CD14-positive monocyte (primary cell): ENCODE results near the gene APOL3. TPM values are rescaled to one million over a fixed set of nuclear protein-coding genes. Genes with fewer than 3 reads are reported as not detected.

Experiments used
- DNase-seq, 3 donors: peaks; one replicate each; pipeline ENCODE4 v3.0.0-alpha.2; 2011 to 2022
- H2AFZ ChIP-seq: 2 replicates; pipeline ENCODE4 v1.6.0; 2012; ENCODE audit warnings: mild to moderate bottlenecking, low read depth, low read length, inconsistent platforms; ENCODE audit not compliant: insufficient read depth, poor library complexity, severe bottlenecking
- H3K27ac ChIP-seq, 2 donors: 1 replicate in 1 of 2; 2 replicates in 1 of 2; pipeline ENCODE4 v1.5.1; 2012 to 2013; ENCODE audit warnings: low read length in 2 of 2, control low read depth in 1 of 2, inconsistent platforms in 1 of 2, low read depth in 1 of 2, mild to moderate bottlenecking in 1 of 2
- H3K27me3 ChIP-seq, 2 donors: one replicate each; pipeline versions ENCODE4 v1.6.0 to v1.6.1; 2011 to 2013; ENCODE audit warnings: low read length in 2 of 2; ENCODE audit not compliant: control insufficient read depth in 2 of 2, insufficient read depth in 2 of 2
- H3K36me3 ChIP-seq, 2 donors: replicated peaks in 1 of 2; 1 replicate in 1 of 2; 2 replicates in 1 of 2; pipeline versions ENCODE4 v1.5.1 to v1.6.1; 2012 to 2013; ENCODE audit warnings: low read length in 2 of 2, control low read depth in 1 of 2, inconsistent platforms in 1 of 2, mild to moderate bottlenecking in 1 of 2; ENCODE audit not compliant: insufficient read depth in 2 of 2, control insufficient read depth in 1 of 2
- H3K4me1 ChIP-seq, 2 donors: 1 replicate in 1 of 2; 2 replicates in 1 of 2; pipeline versions ENCODE4 v1.5.1 to v1.6.1; 2012 to 2013; ENCODE audit warnings: low read length in 2 of 2, control low read depth in 1 of 2, inconsistent platforms in 1 of 2, mild to moderate bottlenecking in 1 of 2, moderate library complexity in 1 of 2; ENCODE audit not compliant: insufficient read depth in 2 of 2, control insufficient read depth in 1 of 2
- H3K4me2 ChIP-seq: replicated peaks from 2 replicates; pipeline ENCODE3; 2012; ENCODE audit warnings: low read length, moderate library complexity, mild to moderate bottlenecking; ENCODE audit not compliant: poor library complexity, severe bottlenecking; ENCODE audit errors: extremely low read depth
- H3K4me3 ChIP-seq, 3 experiments: fragments of 200-600 bp in 1 of 3; sonication (generic) in 1 of 3; replicated peaks in 1 of 3; 1 replicate in 2 of 3; 2 replicates in 1 of 3; pipeline ENCODE4 v1.5.1; 2011 to 2013; ENCODE audit warnings: low read length in 3 of 3, mild to moderate bottlenecking in 3 of 3, control low read depth in 2 of 3, low read depth in 2 of 3, inconsistent platforms in 1 of 3, moderate library complexity in 1 of 3
- H3K79me2 ChIP-seq: 2 replicates; pipeline ENCODE4 v1.6.0; 2012; ENCODE audit warnings: mild to moderate bottlenecking, control low read depth, inconsistent platforms, low read length, moderate library complexity; ENCODE audit not compliant: insufficient read depth
- H3K9ac ChIP-seq: 2 replicates; pipeline ENCODE4 v1.6.0; 2017; ENCODE audit warnings: low read length, mild to moderate bottlenecking; ENCODE audit not compliant: insufficient read depth, poor library complexity, severe bottlenecking
- H3K9me3 ChIP-seq, 2 donors: replicated peaks in 1 of 2; 1 replicate in 1 of 2; 2 replicates in 1 of 2; pipeline versions ENCODE4 v1.5.1 to v1.6.1; 2012 to 2013; ENCODE audit warnings: low read length in 2 of 2, control low read depth in 1 of 2; ENCODE audit not compliant: control insufficient read depth in 1 of 2, insufficient read depth in 1 of 2
- H4K20me1 ChIP-seq: 2 replicates; pipeline ENCODE4 v1.6.0; 2012; ENCODE audit warnings: mild to moderate bottlenecking, low read length, control low read depth, moderate library complexity; ENCODE audit not compliant: insufficient read depth
- H3K27ac Mint-ChIP-seq, 7 donors: one replicate each; pipeline ENCODE4 v1.8.0; 2020; ENCODE audit warnings: mild to moderate bottlenecking in 7 of 7, mixed read lengths in 7 of 7, moderate library complexity in 6 of 7, inconsistent platforms in 2 of 7
- H3K27me3 Mint-ChIP-seq, 3 donors: one replicate each; pipeline ENCODE4 v1.8.0; 2021 to 2022; ENCODE audit warnings: low read depth in 3 of 3, mild to moderate bottlenecking in 3 of 3, mixed read lengths in 3 of 3, moderate library complexity in 3 of 3, inconsistent platforms in 1 of 3
- H3K36me3 Mint-ChIP-seq, 2 donors: one replicate each; pipeline ENCODE4 v1.8.0; 2020; ENCODE audit warnings: mixed read lengths in 2 of 2, inconsistent platforms in 1 of 2, mild to moderate bottlenecking in 1 of 2
- H3K4me1 Mint-ChIP-seq: one replicate; pipeline ENCODE4 v1.8.0; 2020; ENCODE audit warnings: mild to moderate bottlenecking, mixed read lengths
- H3K4me3 Mint-ChIP-seq, 2 donors: one replicate each; pipeline ENCODE4 v1.8.0; 2020; ENCODE audit warnings: mild to moderate bottlenecking in 2 of 2, mixed read lengths in 2 of 2, moderate library complexity in 1 of 2
- H3K9me3 Mint-ChIP-seq, 7 donors: one replicate each; pipeline ENCODE4 v1.8.0; 2020 to 2022; ENCODE audit warnings: mixed read lengths in 7 of 7, mild to moderate bottlenecking in 6 of 7, moderate library complexity in 6 of 7, inconsistent platforms in 2 of 7
- CTCF ChIP-seq: fragments of 200-600 bp; IDR thresholded peaks from one replicate; pipeline ENCODE4 v1.8.0; 2022; ENCODE audit warnings: antibody characterized with exemption, mild to moderate bottlenecking
- WGBS: methylation state at CpG from one replicate; pipeline ENCODE4 v1.1.5; 2013; ENCODE audit warnings: missing lambda C conversion rate; ENCODE audit not compliant: insufficient coverage; 5-methylcytosine and 5-hydroxymethylcytosine counted together
- intact Hi-C, 2 donors: fragments of 100-400 bp; cut with micrococcal nuclease; formaldehyde crosslinking; loops; one replicate each; pipeline versions ENCODE4 v1.15.0 to v1.15.1; 2023
- polyA plus RNA-seq, 3 donors: library from polyadenylated mRNA; depleted of rRNA in 1 of 3; unstranded in 2 of 3; stranded (reverse) in 1 of 3; fragments of 300-500 nt in 2 of 3; fragments of >200 nt in 1 of 3; fragmentation: Illumina TruSeq in 2 of 3; gene quantifications; 1 replicate in 2 of 3; 2 replicates in 1 of 3; pipeline ENCODE4 v1.2.3, GENCODE V29; 2012 to 2021

Gene APOL3
- polyA plus RNA-seq, 3 donors: 39.9 to 97.0 (median 61.3) TPM

GRCh38 chr22:36165141-36165540, 4.6 kb upstream of the APOL3 start:
- Histone ChIP-seq H3K4me2 (peak overlapping the region; percentile 65), H3K9me3 (peaks cover 0 to 5% of the 10 kb centered on the region in 2 donors), H3K27ac (peak overlapping the region; percentile 71 to 97), H3K4me1 (peaks cover 70 to 72% of the 10 kb centered on the region in 2 donors), H4K20me1 (no peaks in the 10 kb centered on the region), H2AFZ (no peak overlapping the region), H3K79me2 (peaks cover 18% of the 10 kb centered on the region), H3K4me3 (peak overlapping the region in 1 of 3 experiments; percentile 62), H3K9ac (peak overlapping the region; percentile 23), H3K36me3 (no peaks in the 10 kb centered on the region), H3K27me3 (no peaks in the 10 kb centered on the region)
- Mint-ChIP-seq H3K36me3 (peaks cover 0 to 3% of the 10 kb centered on the region in 2 donors), H3K4me1 (peaks cover 75% of the 10 kb centered on the region), H3K27me3 (no peaks in the 10 kb centered on the region), H3K9me3 (peaks cover 0 to 5% (median 2%) of the 10 kb centered on the region in 7 donors), H3K27ac (peak overlapping the region; percentile 91 to 99 (median 97)), H3K4me3 (peak overlapping the region in 1 of 2 donors; percentile 73)
- TF ChIP-seq CTCF: no peak
- DNase-seq: no peak
- intact Hi-C loops: no loop called here
- no CpG with 5 or more reads among the region's 2 CpGs for WGBS

- intact Hi-C loops: no loop called here
- H3K4me3 Mint-ChIP-seq: peak overlapping the region; percentile 58 to 84
- Histone ChIP-seq H3K4me3 (peak overlapping the region in 2 of 3 experiments; percentile 19 to 62), H3K27ac (peak overlapping the region; percentile 71 to 97), H2AFZ (no peak overlapping the region), H3K36me3 (no peaks in the 10 kb centered on the region), H3K4me1 (peaks cover 75 to 77% of the 10 kb centered on the region in 2 donors), H3K27me3 (no peaks in the 10 kb centered on the region), H3K79me2 (peaks cover 23% of the 10 kb centered on the region), H3K9me3 (peaks cover 0 to 5% of the 10 kb centered on the region in 2 donors), H3K9ac (peak overlapping the region; percentile 23), H4K20me1 (no peaks in the 10 kb centered on the region), H3K4me2 (peak overlapping the region; percentile 65)
- peaks cover 0 to 5% (median 2%) of the 10 kb centered on the region in 7 donors for H3K9me3 Mint-ChIP-seq
- H3K27ac Mint-ChIP-seq: peak overlapping the region; percentile 91 to 99 (median 97)
- peak; percentile 85 to 97 (median 91) for DNase-seq
- H3K4me1 Mint-ChIP-seq: peaks cover 80% of the 10 kb centered on the region
- no peak for TF ChIP-seq CTCF
- H3K36me3 Mint-ChIP-seq: peaks cover 2 to 5% of the 10 kb centered on the region in 2 donors
- no peaks in the 10 kb centered on the region for H3K27me3 Mint-ChIP-seq
- 0% methylated on average over 1 of the region's 1 CpG for WGBS
Measured at GRCh38 chr22:36164621-36165020, 4.1 kb upstream of the APOL3 start.
